Glutamatergic neuron (in vitro differentiated cells): ENCODE results near the gene ECHDC1. TPM values are rescaled to one million over a fixed set of nuclear protein-coding genes. Genes with fewer than 3 reads are reported as not detected.

ENCODE experiments used
- DNase-seq: peaks from one replicate; pipeline ENCODE4 v3.0.0; 2022
- H3K27ac Mint-ChIP-seq: one replicate; pipeline ENCODE4 v1.8.0; 2020; ENCODE audit warnings: mild to moderate bottlenecking, mixed read lengths, inconsistent platforms; ENCODE audit not compliant: unreplicated experiment
- H3K27me3 Mint-ChIP-seq: one replicate; pipeline ENCODE4 v1.8.0; 2020; ENCODE audit warnings: mild to moderate bottlenecking, moderate library complexity, mixed read lengths, inconsistent platforms; ENCODE audit not compliant: unreplicated experiment
- H3K36me3 Mint-ChIP-seq: one replicate; pipeline ENCODE4 v1.8.0; 2020; ENCODE audit warnings: mild to moderate bottlenecking, mixed read lengths, inconsistent platforms; ENCODE audit not compliant: unreplicated experiment
- H3K4me1 Mint-ChIP-seq: one replicate; pipeline ENCODE4 v1.8.0; 2020; ENCODE audit warnings: mild to moderate bottlenecking, low read depth, mixed read lengths, inconsistent platforms; ENCODE audit not compliant: unreplicated experiment
- H3K4me3 Mint-ChIP-seq: one replicate; pipeline ENCODE4 v1.8.0; 2020; ENCODE audit warnings: mild to moderate bottlenecking, mixed read lengths, inconsistent platforms; ENCODE audit not compliant: unreplicated experiment
- H3K9me3 Mint-ChIP-seq: one replicate; pipeline ENCODE4 v1.8.0; 2020; ENCODE audit warnings: mild to moderate bottlenecking, moderate library complexity, mixed read lengths, inconsistent platforms; ENCODE audit not compliant: unreplicated experiment
- CTCF ChIP-seq: fragments of 200-600 bp; sonication (generic); IDR thresholded peaks from one replicate; pipeline ENCODE4 v1.5.0; 2021; ENCODE audit not compliant: partially characterized antibody, unreplicated experiment
- total RNA-seq: library from RNA; stranded (reverse); fragmentation: NEBNext Ultra II Directional; extraction: Animal tissue kit (Norgen Biotek cat#: 25700); gene quantifications from one replicate; pipeline ENCODE4 v1.2.1, GENCODE V29; 2021; ENCODE audit not compliant: unreplicated experiment

The ECHDC1 gene
- total RNA-seq, 1 donor from 2014 or later = 38.4 TPM

GRCh38 chr6:127298475-127298874 lies 44.9 kb downstream of the ECHDC1 start:
- H3K4me3 Mint-ChIP-seq = no peak overlapping the region
- peaks cover 10% of the 10 kb centered on the region for H3K4me1 Mint-ChIP-seq
- TF ChIP-seq CTCF = no peak

DNA sequence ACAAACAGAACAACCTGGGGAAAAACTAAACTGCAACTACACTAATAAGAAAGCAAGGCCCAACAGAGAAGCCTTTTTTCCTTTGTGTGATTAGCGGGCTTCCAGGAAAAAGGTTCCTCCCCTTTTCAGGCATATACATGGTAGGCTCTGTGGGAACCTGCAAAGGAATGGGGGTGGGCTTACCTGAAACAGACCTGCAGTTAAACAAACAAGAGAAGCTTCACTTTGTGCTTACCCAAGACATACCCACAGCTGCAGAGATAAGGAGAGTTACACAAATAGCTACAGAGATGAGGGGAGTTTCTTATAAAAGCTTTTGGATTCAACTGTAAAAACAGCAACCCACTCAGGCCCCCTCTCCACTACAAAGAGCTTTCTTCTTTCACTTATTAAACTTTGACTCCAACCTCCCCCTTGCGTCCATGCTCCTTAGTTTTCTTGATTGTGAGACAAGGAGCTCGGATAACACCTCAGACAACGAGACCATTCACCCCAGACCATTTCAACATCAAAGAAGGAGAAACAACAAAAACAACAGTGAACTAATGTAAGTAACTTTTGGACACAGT lies 45.8 kb downstream of the ECHDC1 start:
- no peak for DNase-seq
- no peak overlapping the region for H3K4me3 Mint-ChIP-seq

More at GRCh38 chr6:127298475-127298874, 44.9 kb downstream of the ECHDC1 start:
- no peaks in the 10 kb centered on the region for H3K36me3 Mint-ChIP-seq
- no peaks in the 10 kb centered on the region for H3K27me3 Mint-ChIP-seq
- peaks cover 3% of the 10 kb centered on the region for H3K9me3 Mint-ChIP-seq
- H3K27ac Mint-ChIP-seq = no peak overlapping the region
- DNase-seq = no peak

DNA sequence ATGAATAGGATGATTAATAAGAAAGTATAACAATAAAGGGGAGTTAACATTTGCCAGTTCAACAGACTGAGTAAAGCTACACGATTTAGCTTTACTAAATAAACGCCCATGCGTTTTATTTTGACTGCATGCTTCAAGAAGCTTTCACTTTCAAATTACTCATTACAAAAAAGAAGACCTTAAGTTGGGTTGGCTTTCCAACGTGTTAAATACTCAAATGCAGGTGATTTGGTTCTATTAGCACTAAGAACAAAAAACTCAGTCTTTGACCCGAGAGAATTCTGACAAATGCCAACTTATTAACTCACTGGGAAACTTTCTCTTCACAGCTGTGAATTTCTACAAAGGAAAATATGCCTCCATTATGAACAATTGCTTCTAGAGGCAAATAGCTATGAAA lies 51.9 kb downstream of the ECHDC1 start:
- H3K27ac Mint-ChIP-seq = no peak overlapping the region
- TF ChIP-seq CTCF = no peak
- no peak overlapping the region for H3K4me3 Mint-ChIP-seq
- peaks cover 4% of the 10 kb centered on the region for H3K4me1 Mint-ChIP-seq
- DNase-seq = no peak
- H3K9me3 Mint-ChIP-seq = no peaks in the 10 kb centered on the region
- H3K36me3 Mint-ChIP-seq = peaks cover 5% of the 10 kb centered on the region
- no peaks in the 10 kb centered on the region for H3K27me3 Mint-ChIP-seq

More for the DNA sequence above, 45.8 kb downstream of the ECHDC1 start:
- Mint-ChIP-seq H3K4me1 (peaks cover 10% of the 10 kb centered on the region), H3K36me3 (no peaks in the 10 kb centered on the region), H3K27ac (no peak overlapping the region), H3K9me3 (peaks cover 3% of the 10 kb centered on the region), H3K27me3 (no peaks in the 10 kb centered on the region)
- no peak for TF ChIP-seq CTCF

DNA sequence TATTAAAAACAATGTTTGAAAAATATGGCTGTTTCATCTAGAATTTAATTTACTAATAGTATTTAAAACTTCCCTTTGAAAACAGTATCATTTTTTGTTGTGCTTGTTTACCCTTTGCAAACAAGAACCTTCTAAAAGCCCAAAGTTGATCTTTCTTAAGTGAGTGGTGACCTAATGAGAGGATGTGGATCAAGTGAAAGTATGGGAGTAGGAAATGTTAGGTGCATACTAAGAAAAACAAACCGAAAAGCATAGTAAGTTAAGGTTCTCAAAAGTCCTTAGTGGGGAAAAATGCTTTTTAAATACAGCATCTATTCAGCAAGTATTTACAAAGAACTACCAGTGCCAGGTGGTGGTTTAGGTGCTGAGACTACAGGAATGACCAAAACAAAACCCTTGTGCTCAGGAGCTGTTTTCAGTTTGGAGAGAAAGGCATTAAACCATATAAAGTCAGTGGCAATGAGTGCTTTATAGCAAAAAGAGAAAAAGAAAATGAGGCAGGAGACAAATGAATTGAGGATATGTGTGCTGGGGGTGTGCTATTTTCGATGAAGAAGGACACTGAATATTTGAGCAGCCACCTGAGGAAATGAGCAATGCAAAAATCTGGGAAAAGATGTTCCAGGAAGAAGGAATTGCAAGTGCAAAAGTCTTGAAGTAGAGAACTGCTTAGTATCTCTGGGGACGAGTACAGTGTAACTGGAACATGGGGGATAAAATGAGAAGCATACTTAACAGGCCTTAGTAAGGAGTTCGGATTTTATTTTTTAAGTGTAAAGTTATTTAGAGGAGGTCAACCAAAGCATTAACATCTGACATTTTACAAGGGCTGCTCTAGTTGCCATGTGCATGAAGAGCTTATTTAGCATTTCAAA lies 52.8 kb downstream of the ECHDC1 start:
- no peak for TF ChIP-seq CTCF
- Mint-ChIP-seq H3K4me3 (no peak overlapping the region), H3K27me3 (no peaks in the 10 kb centered on the region), H3K9me3 (no peaks in the 10 kb centered on the region), H3K36me3 (peaks cover 5% of the 10 kb centered on the region), H3K4me1 (peaks cover 4% of the 10 kb centered on the region), H3K27ac (no peak overlapping the region)
- no peak for DNase-seq

GRCh38 chr6:127289934-127290333 lies 53.5 kb downstream of the ECHDC1 start:
- Mint-ChIP-seq H3K4me3 (no peak overlapping the region), H3K27me3 (no peaks in the 10 kb centered on the region), H3K4me1 (peaks cover 4% of the 10 kb centered on the region), H3K36me3 (peaks cover 5% of the 10 kb centered on the region), H3K9me3 (no peaks in the 10 kb centered on the region), H3K27ac (no peak overlapping the region)
- no peak for TF ChIP-seq CTCF
- DNase-seq = no peak
